GM12865 (cell line): ENCODE data around the gene SLC41A2.

Experiments
- DNase-seq: peaks from one replicate; pipeline ENCODE4 v3.0.0; 2010; ENCODE audit warnings: low read depth
- H3K4me3 ChIP-seq: 2 replicates; pipeline ENCODE4 v1.5.1; 2011; ENCODE audit warnings: mild to moderate bottlenecking, low read depth, low read length, control low read depth
- CTCF ChIP-seq: IDR thresholded peaks from 2 replicates; pipeline ENCODE4 v1.5.1; 2011; ENCODE audit warnings: low read length, control low read depth, low read depth, inconsistent platforms; ENCODE audit not compliant: insufficient read depth; ENCODE audit errors: missing control alignments

The SLC41A2 gene

GRCh38 chr12:104942075-104942474, 16.0 kb downstream of the SLC41A2 start:
- no peak overlapping the region for H3K4me3 ChIP-seq
- DNase-seq: no peak
- no peak for TF ChIP-seq CTCF

- no peak for TF ChIP-seq CTCF
- H3K4me3 ChIP-seq: no peak overlapping the region
- no peak for DNase-seq
Measured at GRCh38 chr12:104941454-104941853, 16.6 kb downstream of the SLC41A2 start.

GRCh38 chr12:104939089-104939488, 19.0 kb downstream of the SLC41A2 start:
- DNase-seq: no peak
- no peak overlapping the region for H3K4me3 ChIP-seq
- TF ChIP-seq CTCF: no peak

- DNase-seq: no peak
- TF ChIP-seq CTCF: no peak
- no peak overlapping the region for H3K4me3 ChIP-seq
Measured at GRCh38 chr12:104938371-104938770, 19.7 kb downstream of the SLC41A2 start.

GRCh38 chr12:104935886-104936285, 22.2 kb downstream of the SLC41A2 start:
- TF ChIP-seq CTCF: no peak
- no peak for DNase-seq
- no peak overlapping the region for H3K4me3 ChIP-seq

- no peak for DNase-seq
Measured at GRCh38 chr12:104933778-104934177, 24.3 kb downstream of the SLC41A2 start.

More at GRCh38 chr12:104933778-104934177, 24.3 kb downstream of the SLC41A2 start:
- no peak for TF ChIP-seq CTCF
- H3K4me3 ChIP-seq: no peak overlapping the region
